ENCODE data around the gene SCN4B. TPM values are rescaled to one million over a fixed set of nuclear protein-coding genes. Genes with fewer than 3 reads are reported as not detected.

SCN4B gene
- total RNA-seq, 1 experiment from 2014 or later: 1.6 TPM

GRCh38 chr11:118115048-118115447 lies 37.6 kb downstream of the SCN4B start:
- H3K27ac ChIP-seq (ENCODE audit: insufficient read length, low read depth, low read length): no peak overlapping the region
- no peak overlapping the region for H3K14ac ChIP-seq (ENCODE audit: insufficient read depth, low read length)
- H3K4ac ChIP-seq (ENCODE audit: low read depth, low read length): no peak overlapping the region
- peaks cover 11% of the 10 kb centered on the region for H3K27me3 Mint-ChIP-seq (ENCODE audit: low read depth)
- no peak overlapping the region for H3K4me3 Mint-ChIP-seq
- no peak overlapping the region for H2BK20ac ChIP-seq (ENCODE audit: low read depth, low read length, poor library complexity, severe bottlenecking)
- TF ChIP-seq CTCF (conservative IDR thresholded peaks at IDR 0.05): no peak
- no peak overlapping the region for H4K5ac ChIP-seq (ENCODE audit: insufficient read length, low read depth, low read length)
- no peaks in the 10 kb centered on the region for H3K79me1 ChIP-seq (ENCODE audit: insufficient read depth, low read depth, low read length, poor library complexity, severe bottlenecking)
- H2BK5ac ChIP-seq (ENCODE audit: insufficient read length, low read length): no peak overlapping the region
- no peak overlapping the region for H4K8ac ChIP-seq (replicated peaks; ENCODE audit: insufficient read length, low read depth, low read length)
- no peaks in the 10 kb centered on the region for H3K9me3 Mint-ChIP-seq
- H3K23ac ChIP-seq (ENCODE audit: insufficient read length, low read depth, low read length): no peak overlapping the region
- H3K27ac Mint-ChIP-seq: peak overlapping the region in 1 of 3 experiments; percentile 55; a peak in 1 of 7 replicates
- no peaks in the 10 kb centered on the region for H3K23me2 ChIP-seq (ENCODE audit: insufficient read length, low read depth, low read length, poor library complexity, severe bottlenecking)
- no peaks in the 10 kb centered on the region for H3K79me2 ChIP-seq (ENCODE audit: insufficient read depth, low read length)
- no peak overlapping the region for H2AFZ ChIP-seq (ENCODE audit: low read length)
- no peak overlapping the region for H2AK5ac ChIP-seq (ENCODE audit: insufficient read length, low read length)
- H4K91ac ChIP-seq (ENCODE audit: insufficient read length, low read depth, low read length): no peak overlapping the region
- H3K9ac ChIP-seq (ENCODE audit: extremely low read depth, insufficient read length, low read length): no peak overlapping the region
- H2BK12ac ChIP-seq (ENCODE audit: insufficient read length, low read depth, low read length): no peak overlapping the region
- no peaks in the 10 kb centered on the region for H3K36me3 Mint-ChIP-seq (ENCODE audit: insufficient read depth in 1 of 3, low read depth in 3 of 3)
- H2BK120ac ChIP-seq (ENCODE audit: low read depth, low read length, poor library complexity, severe bottlenecking): no peak overlapping the region
- H2BK15ac ChIP-seq (ENCODE audit: low read depth, low read length): no peak overlapping the region
- H3K4me2 ChIP-seq (ENCODE audit: insufficient read depth, insufficient read length, low read length): no peak overlapping the region
- H3K18ac ChIP-seq (ENCODE audit: insufficient read length, low read depth, low read length): no peak overlapping the region
- no peaks in the 10 kb centered on the region for H4K20me1 ChIP-seq (ENCODE audit: control insufficient read depth, insufficient read depth, insufficient read length)
- H3K9me3 ChIP-seq (ENCODE audit: control insufficient read depth, low read depth, low read length): no peaks in the 10 kb centered on the region
- H3T11ph ChIP-seq (ENCODE audit: low read length): no peak overlapping the region
- no peaks in the 10 kb centered on the region for H3K4me1 ChIP-seq (ENCODE audit: insufficient read depth, low read length)
- H3K56ac ChIP-seq (ENCODE audit: insufficient read length, low read depth, low read length): no peak overlapping the region
- no peaks in the 10 kb centered on the region for H3K27me3 ChIP-seq (ENCODE audit: insufficient read depth, low read length)
- WGBS (ENCODE audit: extremely low coverage, insufficient read length, low lambda C conversion rate): no CpG with 5 or more reads among the region's 7 CpGs
- no peak for DNase-seq
- peaks cover 22 to 31% of the 10 kb centered on the region in 2 experiments for H3K4me1 Mint-ChIP-seq
